ENCODE data around the gene DOCK2.

Gene DOCK2

DNA sequence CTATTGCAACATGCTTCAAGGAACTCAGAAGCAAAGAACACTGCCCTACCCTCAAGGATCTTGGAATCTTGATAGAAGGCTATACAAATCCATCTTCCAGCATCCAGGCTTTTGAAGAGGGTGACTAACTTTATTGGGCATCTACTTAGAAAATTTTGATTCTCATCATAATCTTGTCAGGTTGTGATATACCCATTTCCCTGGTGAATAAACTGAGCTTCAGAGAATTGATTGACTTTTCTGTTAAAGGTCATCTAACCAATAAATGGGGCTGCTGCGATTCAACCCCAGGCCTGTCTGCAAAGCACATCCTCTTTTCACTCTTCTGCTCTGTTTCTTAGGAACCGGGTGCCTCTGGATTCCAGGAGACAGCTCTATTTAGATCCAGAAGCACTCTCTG, 363.1 kb downstream of the DOCK2 start:
- TF ChIP-seq, protein P1, sequence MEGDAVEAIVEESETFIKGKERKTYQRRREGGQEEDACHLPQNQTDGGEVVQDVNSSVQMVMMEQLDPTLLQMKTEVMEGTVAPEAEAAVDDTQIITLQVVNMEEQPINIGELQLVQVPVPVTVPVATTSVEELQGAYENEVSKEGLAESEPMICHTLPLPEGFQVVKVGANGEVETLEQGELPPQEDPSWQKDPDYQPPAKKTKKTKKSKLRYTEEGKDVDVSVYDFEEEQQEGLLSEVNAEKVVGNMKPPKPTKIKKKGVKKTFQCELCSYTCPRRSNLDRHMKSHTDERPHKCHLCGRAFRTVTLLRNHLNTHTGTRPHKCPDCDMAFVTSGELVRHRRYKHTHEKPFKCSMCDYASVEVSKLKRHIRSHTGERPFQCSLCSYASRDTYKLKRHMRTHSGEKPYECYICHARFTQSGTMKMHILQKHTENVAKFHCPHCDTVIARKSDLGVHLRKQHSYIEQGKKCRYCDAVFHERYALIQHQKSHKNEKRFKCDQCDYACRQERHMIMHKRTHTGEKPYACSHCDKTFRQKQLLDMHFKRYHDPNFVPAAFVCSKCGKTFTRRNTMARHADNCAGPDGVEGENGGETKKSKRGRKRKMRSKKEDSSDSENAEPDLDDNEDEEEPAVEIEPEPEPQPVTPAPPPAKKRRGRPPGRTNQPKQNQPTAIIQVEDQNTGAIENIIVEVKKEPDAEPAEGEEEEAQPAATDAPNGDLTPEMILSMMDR (IDR thresholded peaks at IDR 0.05; ENCODE audit: low read length, missing control alignments) = no peak
- no peak for DNase-seq (ENCODE audit: low read depth)
- H3K4me3 ChIP-seq (replicated peaks; ENCODE audit: low read depth, low read length) = no peak overlapping the region

DNA sequence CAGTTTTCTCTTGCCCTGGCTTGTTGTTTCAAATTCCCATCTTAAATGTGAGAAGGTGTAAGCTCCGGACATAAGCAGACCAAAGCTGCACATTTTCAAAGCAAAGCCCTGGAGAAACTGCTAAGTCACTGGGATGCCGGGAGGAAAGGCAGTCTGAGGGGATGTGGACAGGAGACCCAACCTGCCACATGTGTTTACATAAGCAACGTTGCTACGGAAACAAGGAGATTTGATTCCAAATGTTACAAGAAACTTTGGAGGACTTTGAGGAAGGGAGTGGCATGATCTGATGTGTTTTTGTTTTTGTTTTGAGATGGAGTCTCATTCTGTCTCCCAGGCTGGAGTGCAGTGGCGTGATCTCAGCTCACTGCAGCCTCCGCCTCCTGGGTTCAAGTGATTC, 368.9 kb downstream of the DOCK2 start:
- H3K4me3 ChIP-seq (replicated peaks; ENCODE audit: low read depth, low read length) = no peak overlapping the region
- TF ChIP-seq, protein P1 (IDR thresholded peaks at IDR 0.05; ENCODE audit: low read length, missing control alignments) = no peak
- no peak for DNase-seq (ENCODE audit: low read depth)

- no peak for DNase-seq (ENCODE audit: low read depth)
- no peak overlapping the region for H3K4me3 ChIP-seq (replicated peaks; ENCODE audit: low read depth, low read length)
- TF ChIP-seq, protein P1 (IDR thresholded peaks at IDR 0.05; ENCODE audit: low read length, missing control alignments) = no peak
Observed at GRCh38 chr5:170008376-170008775, 371.3 kb downstream of the DOCK2 start.

DNA sequence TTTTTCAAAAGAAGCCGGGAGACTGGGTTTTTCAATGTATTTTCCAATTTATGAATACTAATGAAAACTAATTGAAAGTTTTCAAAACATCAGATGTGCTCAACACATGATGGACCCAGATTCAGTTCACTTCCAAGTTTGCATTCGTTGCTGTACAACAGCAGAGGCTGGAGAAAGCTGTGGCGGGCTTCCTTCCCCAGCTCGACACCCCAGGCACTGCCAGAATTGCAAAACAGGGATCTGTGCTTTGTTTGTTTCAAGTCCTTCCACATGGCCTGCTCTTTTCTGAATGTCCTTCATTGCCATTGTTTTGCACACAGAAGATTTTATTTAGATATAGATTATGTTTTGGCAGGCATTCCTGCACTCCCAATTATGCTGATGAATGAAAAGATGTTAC, 373.5 kb downstream of the DOCK2 start:
- no peak overlapping the region for H3K4me3 ChIP-seq (replicated peaks; ENCODE audit: low read depth, low read length)
- TF ChIP-seq, protein P1 (IDR thresholded peaks at IDR 0.05; ENCODE audit: low read length, missing control alignments) = no peak
- peak; percentile 5 for DNase-seq (ENCODE audit: low read depth)

GRCh38 chr5:170011751-170012150, 374.7 kb downstream of the DOCK2 start:
- TF ChIP-seq, protein P1 (IDR thresholded peaks at IDR 0.05; ENCODE audit: low read length, missing control alignments) = no peak
- DNase-seq (ENCODE audit: low read depth) = no peak

GRCh38 chr5:170012622-170013021, 375.5 kb downstream of the DOCK2 start:
- no peak overlapping the region for H3K4me3 ChIP-seq (replicated peaks; ENCODE audit: low read depth, low read length)
- DNase-seq (ENCODE audit: low read depth) = no peak
- TF ChIP-seq, protein P1 (IDR thresholded peaks at IDR 0.05; ENCODE audit: low read length, missing control alignments) = no peak

More at GRCh38 chr5:170011751-170012150, 374.7 kb downstream of the DOCK2 start:
- H3K4me3 ChIP-seq (replicated peaks; ENCODE audit: low read depth, low read length) = no peak overlapping the region

- DNase-seq (ENCODE audit: low read depth) = no peak
- TF ChIP-seq, protein P1 (IDR thresholded peaks at IDR 0.05; ENCODE audit: low read length, missing control alignments) = no peak
- H3K4me3 ChIP-seq (replicated peaks; ENCODE audit: low read depth, low read length) = no peak overlapping the region
Observed at GRCh38 chr5:170020423-170020822, 383.3 kb downstream of the DOCK2 start.
